ENCODE measurements around the gene CLTC. TPM values are rescaled to one million over a fixed set of nuclear protein-coding genes. Genes with fewer than 3 reads are reported as not detected.
"Not testable (repeated sequence)": the region's sequence is repeated elsewhere in the genome, so short reads cannot be mapped to it uniquely, and the experiment has no call there.

Gene CLTC
- total RNA-seq, 4 donors from 2014 or later = 140 to 203 (median 172) TPM

DNA sequence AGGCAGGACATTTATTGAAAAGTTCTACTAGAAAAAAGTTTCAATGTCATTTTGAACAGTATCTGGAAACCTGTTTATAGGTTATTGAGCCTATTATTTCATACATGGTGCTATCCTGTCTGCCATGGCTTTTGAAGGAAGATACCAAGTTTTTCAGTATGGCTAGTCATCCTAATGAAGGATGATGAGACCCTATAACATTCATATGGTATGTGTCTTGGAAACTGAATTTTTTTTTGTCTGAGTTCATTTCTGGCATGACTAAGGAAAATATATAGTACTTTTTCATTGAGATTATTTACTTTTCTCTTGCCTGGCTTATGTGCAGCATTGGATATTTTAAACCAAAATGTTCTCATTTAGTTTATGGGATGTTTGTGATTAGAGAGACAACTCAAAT is 30.2 kb downstream of the CLTC start:
- intact Hi-C loops (cut with DNase I; ENCODE audit: low total_unique reads) = no loop called here
- TF ChIP-seq, protein P1, sequence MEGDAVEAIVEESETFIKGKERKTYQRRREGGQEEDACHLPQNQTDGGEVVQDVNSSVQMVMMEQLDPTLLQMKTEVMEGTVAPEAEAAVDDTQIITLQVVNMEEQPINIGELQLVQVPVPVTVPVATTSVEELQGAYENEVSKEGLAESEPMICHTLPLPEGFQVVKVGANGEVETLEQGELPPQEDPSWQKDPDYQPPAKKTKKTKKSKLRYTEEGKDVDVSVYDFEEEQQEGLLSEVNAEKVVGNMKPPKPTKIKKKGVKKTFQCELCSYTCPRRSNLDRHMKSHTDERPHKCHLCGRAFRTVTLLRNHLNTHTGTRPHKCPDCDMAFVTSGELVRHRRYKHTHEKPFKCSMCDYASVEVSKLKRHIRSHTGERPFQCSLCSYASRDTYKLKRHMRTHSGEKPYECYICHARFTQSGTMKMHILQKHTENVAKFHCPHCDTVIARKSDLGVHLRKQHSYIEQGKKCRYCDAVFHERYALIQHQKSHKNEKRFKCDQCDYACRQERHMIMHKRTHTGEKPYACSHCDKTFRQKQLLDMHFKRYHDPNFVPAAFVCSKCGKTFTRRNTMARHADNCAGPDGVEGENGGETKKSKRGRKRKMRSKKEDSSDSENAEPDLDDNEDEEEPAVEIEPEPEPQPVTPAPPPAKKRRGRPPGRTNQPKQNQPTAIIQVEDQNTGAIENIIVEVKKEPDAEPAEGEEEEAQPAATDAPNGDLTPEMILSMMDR (IDR thresholded peaks at IDR 0.05 in 4 of 5, conservative IDR thresholded peaks at IDR 0.05 in 1 of 5) = no peak
- TF ChIP-seq POLR2A (IDR thresholded peaks at IDR 0.05) = no peak
- Histone ChIP-seq H3K36me3 (peaks cover 0 to 76% of the 10 kb centered on the region in 2 donors), H3K4me3 (no peak overlapping the region), H3K9me3 (no peaks in the 10 kb centered on the region), H3K27me3 (no peaks in the 10 kb centered on the region), H3K27ac (no peak overlapping the region), H3K4me1 (peaks cover 16 to 32% of the 10 kb centered on the region in 2 donors)
- in situ Hi-C loops (cut with MboI; ENCODE audit: low sequenced_read_pairs in 4 of 4) = loop anchor here in 2 of 4 donors (25.0 kb wide), 2 partner anchors 412 to 537 kb away; no protein-coding TSS in a partner anchor
- no peak for ATAC-seq
- DNase-seq = no peak

DNA sequence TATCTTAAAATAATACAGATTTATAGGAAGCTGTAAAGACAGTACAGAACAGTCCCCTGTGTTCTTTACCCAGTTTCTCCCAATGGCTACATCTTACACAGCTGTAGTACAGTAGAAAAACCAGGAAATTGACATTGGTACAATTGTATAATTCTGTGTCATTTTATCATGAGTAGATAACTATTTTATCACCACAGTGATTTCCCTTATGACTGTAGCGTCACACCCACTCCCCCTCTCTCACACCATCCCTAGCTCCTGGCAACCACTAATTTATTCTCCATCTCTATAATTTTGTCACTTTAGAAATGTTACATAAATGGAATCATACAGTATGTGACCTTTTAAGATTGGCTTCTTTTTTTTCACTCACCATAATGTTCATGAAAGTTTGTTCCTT is 30.9 kb downstream of the CLTC start:
- in situ Hi-C loops (cut with MboI; ENCODE audit: low sequenced_read_pairs in 4 of 4) = loop anchor here in 2 of 4 donors (25.0 kb wide), 2 partner anchors 412 to 537 kb away; no protein-coding TSS in a partner anchor
- intact Hi-C loops (cut with DNase I; ENCODE audit: low total_unique reads) = no loop called here

DNA sequence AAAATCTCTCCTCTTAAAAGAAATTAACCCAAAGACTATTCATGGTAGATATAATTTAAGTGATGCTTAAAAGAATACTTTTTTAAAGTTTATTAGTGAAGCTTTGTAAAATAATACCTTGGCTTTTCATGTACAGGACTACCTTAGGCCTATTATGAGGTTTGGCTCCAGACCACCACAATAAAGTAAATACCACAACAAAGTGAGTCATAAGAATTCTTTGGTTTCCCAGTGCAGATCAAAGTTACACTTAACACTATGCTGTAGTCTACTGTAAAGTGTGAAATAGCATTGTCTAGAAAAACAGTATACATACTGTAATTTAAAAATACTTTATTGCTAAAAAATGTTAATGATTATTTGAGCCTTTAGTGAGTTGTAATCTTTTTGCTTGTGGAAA is 31.7 kb downstream of the CLTC start:
- TF ChIP-seq, protein P1 (IDR thresholded peaks at IDR 0.05 in 4 of 5, conservative IDR thresholded peaks at IDR 0.05 in 1 of 5) = no peak
- no peak for TF ChIP-seq POLR2A (IDR thresholded peaks at IDR 0.05)
- Histone ChIP-seq H3K4me1 (peaks cover 8 to 18% of the 10 kb centered on the region in 2 donors), H3K36me3 (peaks cover 0 to 84% of the 10 kb centered on the region in 2 donors), H3K27me3 (no peaks in the 10 kb centered on the region), H3K9me3 (no peaks in the 10 kb centered on the region), H3K4me3 (no peak overlapping the region), H3K27ac (no peak overlapping the region)
- intact Hi-C loops (cut with DNase I; ENCODE audit: low total_unique reads) (no loop called here), in situ Hi-C loops (cut with MboI; ENCODE audit: low sequenced_read_pairs in 4 of 4) (loop anchor here in 2 of 4 donors (25.0 kb wide), 2 partner anchors 411 to 536 kb away; no protein-coding TSS in a partner anchor)
- ATAC-seq = no peak
- no peak for DNase-seq

More for the DNA sequence above, 30.9 kb downstream of the CLTC start:
- DNase-seq (no peak), ATAC-seq (no peak)
- Histone ChIP-seq H3K36me3 (peaks cover 0 to 82% of the 10 kb centered on the region in 2 donors), H3K9me3 (no peaks in the 10 kb centered on the region), H3K27ac (no peak overlapping the region), H3K4me1 (peaks cover 15 to 25% of the 10 kb centered on the region in 2 donors), H3K4me3 (no peak overlapping the region), H3K27me3 (no peaks in the 10 kb centered on the region)
- TF ChIP-seq, protein P1 (IDR thresholded peaks at IDR 0.05 in 4 of 5, conservative IDR thresholded peaks at IDR 0.05 in 1 of 5) = no peak
- TF ChIP-seq POLR2A (IDR thresholded peaks at IDR 0.05) = no peak

DNA sequence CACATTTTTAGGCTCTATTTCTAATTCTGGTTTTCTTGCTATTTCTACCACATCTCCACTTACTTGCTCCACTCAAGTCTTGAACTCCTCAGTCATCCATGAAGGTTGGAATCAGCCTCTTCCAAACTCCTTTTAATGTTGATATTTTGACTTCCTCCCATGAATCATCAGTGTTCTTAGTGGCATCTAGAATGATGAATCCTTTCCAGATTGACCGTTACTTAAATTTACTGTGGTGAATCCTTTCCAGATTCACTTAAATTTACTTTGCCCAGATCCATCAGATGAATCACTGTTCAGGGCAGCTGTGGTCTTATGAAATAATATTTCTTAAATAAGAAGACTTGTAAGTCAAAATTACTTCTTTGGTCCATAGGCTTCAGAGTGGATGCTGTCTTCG is 32.4 kb downstream of the CLTC start:
- in situ Hi-C loops (cut with MboI; ENCODE audit: low sequenced_read_pairs in 4 of 4) (loop anchor here in 2 of 4 donors (25.0 kb wide), 2 partner anchors 410 to 535 kb away; no protein-coding TSS in a partner anchor), intact Hi-C loops (cut with DNase I; ENCODE audit: low total_unique reads) (no loop called here)
- Histone ChIP-seq H3K9me3 (no peaks in the 10 kb centered on the region), H3K4me1 (peaks cover 5 to 13% of the 10 kb centered on the region in 2 donors), H3K4me3 (no peak overlapping the region), H3K36me3 (peaks cover 0 to 86% of the 10 kb centered on the region in 2 donors), H3K27ac (no peak overlapping the region), H3K27me3 (no peaks in the 10 kb centered on the region)
- ATAC-seq (no peak), DNase-seq (no peak)
- TF ChIP-seq POLR2A (IDR thresholded peaks at IDR 0.05) = no peak
- TF ChIP-seq, protein P1 (IDR thresholded peaks at IDR 0.05 in 4 of 5, conservative IDR thresholded peaks at IDR 0.05 in 1 of 5) = no peak

DNA sequence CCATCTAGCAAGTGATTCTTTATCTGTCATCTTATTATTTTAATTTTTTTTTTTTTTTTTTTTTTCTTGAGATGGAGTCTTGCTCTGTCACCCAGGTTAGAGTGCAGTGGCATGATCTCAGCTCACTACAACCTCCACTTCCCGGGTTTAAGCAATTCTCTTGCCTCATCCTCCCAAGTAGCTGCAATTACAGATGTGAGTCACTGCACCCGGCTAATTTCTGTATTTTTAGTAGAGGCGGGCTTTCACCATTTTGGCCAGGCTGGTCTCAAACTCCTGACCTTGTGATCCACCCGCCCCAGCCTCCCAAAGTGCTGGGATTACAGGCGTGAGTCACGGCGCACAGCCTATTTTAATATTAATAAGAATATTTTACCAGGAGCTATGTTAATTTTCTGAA is 36.9 kb downstream of the CLTC start:
- H3K9me3 ChIP-seq; H3K4me3 ChIP-seq; intact Hi-C loops (cut with DNase I; ENCODE audit: low total_unique reads); ATAC-seq; H3K4me1 ChIP-seq; DNase-seq; H3K27ac ChIP-seq; H3K27me3 ChIP-seq: not testable (repeated sequence)
- peaks cover 2 to 95% of the 10 kb centered on the region in 2 donors for H3K36me3 ChIP-seq
- in situ Hi-C loops (cut with MboI; ENCODE audit: low sequenced_read_pairs in 4 of 4) = loop anchor here in 2 of 4 donors (25.0 kb wide), 2 partner anchors 406 to 531 kb away; no protein-coding TSS in a partner anchor

All from gastrocnemius medialis (tissue), 4 donors.